Peyer's patch (tissue), 4 donors: Measurements from ENCODE around the gene ELOVL5.

Experiments
- POLR2A ChIP-seq, 2 donors: fragments of 450-650 bp; IDR thresholded peaks; one replicate each; pipeline ENCODE4 v1.5.1; 2017; ENCODE audit warnings: antibody characterized with exemption in 2 of 2, mild to moderate bottlenecking in 2 of 2, moderate library complexity in 2 of 2
- TF ChIP-seq, protein P1 (sequence below), 6 experiments: fragments of 450-650 bp in 4 of 6; fragments of 200-600 bp in 2 of 6; sonication (generic) in 1 of 6; IDR thresholded peaks; one replicate each; pipeline ENCODE4 v1.5.1; 2017 to 2019; ENCODE audit warnings: antibody characterized with exemption in 6 of 6, mild to moderate bottlenecking in 3 of 6, moderate library complexity in 1 of 6

DNA sequence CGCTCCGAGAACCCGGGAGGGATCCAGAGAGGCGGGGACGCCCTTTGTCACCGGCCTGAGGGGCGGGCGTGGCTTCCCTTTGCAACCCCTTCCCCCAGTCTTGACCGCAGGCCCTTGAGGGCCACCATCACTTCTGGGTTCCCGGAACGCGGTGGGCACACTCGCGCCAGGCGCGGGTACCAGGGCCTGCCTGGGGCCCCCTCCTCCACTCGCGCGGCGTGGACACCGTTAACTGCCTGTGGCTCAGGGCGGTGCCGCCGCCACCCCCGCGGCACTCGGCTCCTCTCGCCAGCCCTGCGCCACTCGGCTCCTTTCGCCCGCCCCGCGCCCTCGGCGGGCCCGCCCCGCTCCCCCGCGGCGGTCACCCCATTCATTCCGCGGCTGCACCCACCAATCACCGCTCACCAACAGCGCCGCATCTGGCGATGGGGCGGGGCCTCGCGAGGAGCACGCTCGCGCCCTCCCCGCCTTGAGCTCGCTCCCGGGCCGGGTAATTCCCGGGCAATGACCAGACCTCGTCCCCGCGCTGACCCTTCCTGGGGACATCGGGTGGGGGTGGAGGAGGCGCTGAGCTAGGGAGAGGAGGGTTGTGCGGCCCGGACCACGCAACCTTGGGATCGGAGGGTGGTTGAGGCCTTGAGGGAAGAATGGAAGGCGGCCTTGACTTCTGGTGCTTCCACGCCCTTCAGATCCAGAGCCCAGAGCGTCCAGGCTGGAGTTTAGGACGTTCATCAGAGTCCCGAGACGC, 10.5 kb upstream of the ELOVL5 start:
- TF ChIP-seq, protein P1, sequence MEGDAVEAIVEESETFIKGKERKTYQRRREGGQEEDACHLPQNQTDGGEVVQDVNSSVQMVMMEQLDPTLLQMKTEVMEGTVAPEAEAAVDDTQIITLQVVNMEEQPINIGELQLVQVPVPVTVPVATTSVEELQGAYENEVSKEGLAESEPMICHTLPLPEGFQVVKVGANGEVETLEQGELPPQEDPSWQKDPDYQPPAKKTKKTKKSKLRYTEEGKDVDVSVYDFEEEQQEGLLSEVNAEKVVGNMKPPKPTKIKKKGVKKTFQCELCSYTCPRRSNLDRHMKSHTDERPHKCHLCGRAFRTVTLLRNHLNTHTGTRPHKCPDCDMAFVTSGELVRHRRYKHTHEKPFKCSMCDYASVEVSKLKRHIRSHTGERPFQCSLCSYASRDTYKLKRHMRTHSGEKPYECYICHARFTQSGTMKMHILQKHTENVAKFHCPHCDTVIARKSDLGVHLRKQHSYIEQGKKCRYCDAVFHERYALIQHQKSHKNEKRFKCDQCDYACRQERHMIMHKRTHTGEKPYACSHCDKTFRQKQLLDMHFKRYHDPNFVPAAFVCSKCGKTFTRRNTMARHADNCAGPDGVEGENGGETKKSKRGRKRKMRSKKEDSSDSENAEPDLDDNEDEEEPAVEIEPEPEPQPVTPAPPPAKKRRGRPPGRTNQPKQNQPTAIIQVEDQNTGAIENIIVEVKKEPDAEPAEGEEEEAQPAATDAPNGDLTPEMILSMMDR (IDR thresholded peaks at IDR 0.05): no peak
- peak; percentile 68 to 80 for TF ChIP-seq POLR2A (IDR thresholded peaks at IDR 0.05)
